GM18861 (cell line): ENCODE measurements around the gene ARSJ.

Experiments used
- ATAC-seq: cut with Tn5 transposase; IDR thresholded peaks from one replicate; pipeline ENCODE4 v1.9.1; 2021; ENCODE audit not compliant: unreplicated experiment

The ARSJ gene

GRCh38 chr4:113905301-113905700 lies 74.1 kb downstream of the ARSJ start:
- ATAC-seq = no peak

GRCh38 chr4:113904877-113905276 lies 74.6 kb downstream of the ARSJ start:
- ATAC-seq = no peak

- peak; percentile 39 for ATAC-seq
Measured at GRCh38 chr4:113901994-113902787, 77.3 kb downstream of the ARSJ start.

- ATAC-seq = peak; percentile 96
Measured at GRCh38 chr4:113899271-113900070, 80.0 kb downstream of the ARSJ start.

DNA sequence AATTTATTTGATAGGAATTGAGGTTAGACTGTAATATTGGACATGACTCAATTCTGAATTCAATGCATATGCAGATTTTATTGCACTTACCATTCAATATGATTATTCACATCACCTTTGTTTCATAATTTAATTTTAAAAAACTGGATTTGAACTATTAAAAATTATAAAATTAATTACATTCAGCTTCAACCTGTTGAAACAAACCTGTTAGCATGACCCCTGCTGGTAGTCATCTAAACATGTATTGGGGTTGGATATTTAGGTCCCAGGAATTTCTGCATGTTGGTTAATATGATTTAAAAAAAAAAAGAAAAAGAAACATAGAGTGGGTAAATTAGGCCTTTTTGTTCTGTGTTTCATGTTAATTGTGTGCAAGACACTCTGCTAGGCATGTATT lies 85.9 kb downstream of the ARSJ start:
- no peak for ATAC-seq

DNA sequence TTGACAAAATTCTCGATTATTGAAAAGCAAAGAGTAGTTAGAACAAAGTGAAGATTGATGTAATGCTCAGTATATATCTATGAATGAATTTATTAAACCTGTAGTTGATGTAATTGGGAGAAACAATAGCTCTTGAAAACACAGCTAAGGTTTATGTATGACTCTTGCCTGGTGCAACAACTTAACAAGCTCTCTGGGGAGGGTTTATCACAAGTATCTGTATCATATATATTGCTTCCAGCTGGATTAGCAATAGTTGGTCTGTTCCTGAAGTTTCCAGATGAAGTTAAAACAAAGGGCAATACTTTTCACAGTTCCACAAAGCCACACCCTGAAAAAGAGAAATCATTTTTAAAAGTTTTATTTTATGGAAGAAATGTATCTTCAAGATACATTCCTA lies 91.4 kb downstream of the ARSJ start:
- ATAC-seq = no peak

DNA sequence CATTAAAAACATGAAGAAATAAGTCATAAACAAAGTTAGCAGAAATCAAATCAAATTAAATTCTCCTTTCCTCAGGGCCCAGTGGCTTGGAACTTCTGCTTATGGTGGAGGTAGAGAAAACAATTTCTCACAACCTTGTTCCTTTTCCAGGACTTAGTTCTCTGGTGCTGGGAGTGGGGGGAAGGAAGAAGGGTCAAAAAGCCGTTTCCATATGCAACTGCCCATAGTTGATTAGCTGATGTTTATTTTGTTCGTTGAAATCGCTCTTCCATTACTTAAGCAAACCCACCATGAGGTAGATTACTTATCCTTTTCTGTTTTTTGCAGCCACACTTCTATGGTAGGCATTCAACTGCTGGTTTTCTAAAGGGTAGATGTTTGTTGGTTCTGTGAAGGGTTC lies 94.2 kb downstream of the ARSJ start:
- no peak for ATAC-seq

- ATAC-seq = no peak
Measured at GRCh38 chr4:113884655-113885054, 94.8 kb downstream of the ARSJ start.

GRCh38 chr4:113882668-113883067 lies 96.8 kb downstream of the ARSJ start:
- ATAC-seq = no peak

- no peak for ATAC-seq
Measured at GRCh38 chr4:113881256-113881655, 98.2 kb downstream of the ARSJ start.

DNA sequence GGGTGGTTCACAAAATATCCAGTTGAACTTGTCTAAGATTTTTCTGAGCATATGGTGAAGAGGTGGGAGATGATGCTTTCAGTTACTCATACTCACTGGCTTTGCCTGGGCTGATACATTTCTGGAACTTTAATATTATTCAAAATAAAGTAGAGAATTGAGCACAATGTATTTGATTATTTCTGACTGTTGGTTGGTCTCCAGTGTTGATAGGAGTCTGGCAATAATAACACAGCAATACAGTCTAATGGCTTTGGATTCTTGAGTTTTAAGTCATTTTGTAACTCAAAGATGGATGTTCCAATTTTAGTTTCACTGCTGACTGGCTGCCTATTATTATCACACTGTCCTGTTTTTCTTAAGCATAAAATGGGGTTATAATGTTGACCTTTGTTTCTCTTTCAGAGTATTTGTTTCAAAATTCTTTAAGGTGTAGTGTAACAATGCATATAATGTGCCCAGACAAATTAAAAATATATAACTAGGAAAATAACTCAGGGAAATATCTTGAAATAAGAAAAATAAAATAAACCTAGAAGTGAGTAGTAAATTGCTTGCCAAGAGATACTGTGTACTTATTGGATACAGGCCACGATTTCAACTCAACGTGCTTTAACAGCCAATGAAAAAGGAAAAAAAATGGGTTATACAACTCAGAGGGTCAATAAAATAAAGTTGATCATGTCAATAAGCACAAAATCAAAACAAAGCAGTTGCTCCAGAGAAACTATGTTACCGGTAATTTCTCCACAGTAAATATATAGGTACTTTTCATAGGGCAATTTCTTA lies 99.0 kb downstream of the ARSJ start:
- no peak for ATAC-seq

DNA sequence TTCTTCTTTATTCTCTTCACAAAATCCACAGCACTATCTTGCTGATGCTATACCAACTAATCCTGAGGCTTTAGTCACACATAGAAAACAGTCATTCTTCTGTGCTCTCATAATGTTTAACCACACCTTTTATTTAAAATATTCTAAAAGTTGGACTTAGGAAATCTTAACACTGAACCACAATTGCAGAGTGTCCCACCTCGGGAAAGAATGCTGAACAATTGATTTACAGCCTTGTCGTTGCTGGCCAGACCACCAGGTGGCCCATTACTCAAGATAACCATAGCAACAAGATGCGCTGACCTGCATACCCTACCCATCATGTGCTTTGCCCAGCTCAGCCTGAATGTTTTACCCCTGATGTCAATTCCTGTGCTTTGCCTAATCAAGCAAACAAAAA lies 100.8 kb downstream of the ARSJ start:
- no peak for ATAC-seq

DNA sequence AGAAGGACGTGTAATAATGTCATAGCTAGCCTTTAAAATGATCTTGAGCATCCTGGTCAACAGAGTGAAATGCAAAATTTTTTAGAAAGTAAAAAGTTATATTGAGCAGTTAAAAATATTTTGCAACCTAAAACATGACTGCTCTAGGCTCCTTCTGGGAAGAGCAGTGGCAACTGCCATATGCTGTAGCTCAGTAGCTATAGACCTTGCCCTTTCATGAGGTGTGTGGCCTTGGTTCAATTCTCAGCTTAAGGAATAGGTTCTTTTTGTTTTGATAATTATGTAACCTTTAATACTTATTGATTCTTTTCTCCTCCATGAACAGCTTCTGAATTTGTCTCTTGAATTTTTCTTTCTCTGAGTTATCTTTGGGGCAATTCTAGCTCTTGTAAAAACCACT lies 105.0 kb downstream of the ARSJ start:
- no peak for ATAC-seq

DNA sequence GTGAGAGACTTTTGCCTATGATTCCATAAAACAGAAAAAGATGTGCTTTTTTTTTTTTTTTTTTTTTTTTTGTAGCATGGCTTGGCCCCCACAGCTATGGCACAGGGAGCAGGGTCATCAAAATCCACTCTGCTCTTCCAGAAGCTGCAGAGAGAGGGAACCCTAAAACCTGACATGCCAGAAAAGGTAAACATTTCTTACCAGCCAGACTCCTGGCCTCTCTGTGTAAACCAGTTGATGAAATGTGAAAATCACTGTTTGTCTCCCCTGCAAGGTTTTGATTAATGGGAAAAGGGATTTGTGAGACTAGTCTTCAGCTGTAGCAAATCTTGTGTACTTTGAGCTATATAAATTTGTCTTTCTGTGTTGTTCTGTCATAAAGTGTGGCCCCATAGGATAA lies 105.9 kb downstream of the ARSJ start:
- no peak for ATAC-seq

- ATAC-seq = no peak
Measured at GRCh38 chr4:113872426-113873260, 106.8 kb downstream of the ARSJ start.

- ATAC-seq = no peak
Measured at GRCh38 chr4:113871080-113871479, 108.4 kb downstream of the ARSJ start.

DNA sequence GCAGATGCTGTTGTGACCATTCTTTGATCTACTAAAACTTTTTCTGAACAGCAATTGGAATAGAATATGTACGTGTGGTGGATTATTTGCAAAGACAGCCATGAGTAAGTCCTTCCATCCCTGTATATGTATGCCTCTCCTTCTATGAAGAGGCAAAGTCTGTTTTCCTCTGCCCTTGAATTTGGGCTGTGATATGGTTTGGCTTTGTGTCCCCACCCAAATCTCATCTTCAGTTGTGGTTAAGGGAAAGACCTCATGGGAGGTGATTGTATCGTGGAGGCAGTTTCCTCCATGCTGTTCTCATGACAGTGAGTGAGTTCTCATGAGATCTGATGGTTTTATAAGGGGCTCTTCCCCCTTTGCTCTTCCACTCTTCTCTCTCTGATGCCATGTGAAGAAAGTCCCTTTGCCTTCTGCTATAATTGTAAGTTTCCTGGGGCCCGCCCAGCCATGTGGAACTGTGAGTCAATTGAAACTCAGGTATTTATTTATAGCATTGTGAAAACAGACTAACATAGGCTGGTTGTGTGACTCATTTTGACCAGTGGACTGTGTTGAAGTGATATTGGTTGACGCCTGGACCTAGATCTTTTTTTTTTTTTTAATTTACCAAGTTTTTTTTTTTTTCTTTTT lies 109.6 kb downstream of the ARSJ start:
- ATAC-seq = peak; percentile 90

DNA sequence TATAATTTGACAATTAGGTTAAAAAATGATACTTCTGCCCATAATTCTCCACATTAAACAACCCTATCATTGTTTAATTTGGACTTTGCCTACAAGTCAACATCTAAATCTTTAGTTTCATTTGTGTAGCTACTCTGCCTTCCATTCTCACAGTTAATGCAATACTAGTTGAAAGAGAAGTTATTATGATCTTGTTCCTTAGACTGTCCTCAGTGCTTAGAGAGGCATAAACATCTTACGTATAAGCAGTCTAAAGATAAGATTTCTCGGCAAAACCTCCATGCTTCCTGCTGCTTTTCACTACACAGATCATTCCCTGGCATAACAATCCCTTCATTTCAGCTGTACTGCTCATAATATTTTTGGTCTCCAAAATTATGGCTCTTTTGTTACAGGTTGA lies 112.8 kb downstream of the ARSJ start:
- ATAC-seq = no peak

- ATAC-seq = no peak
Measured at GRCh38 chr4:113858924-113859323, 120.5 kb downstream of the ARSJ start.

DNA sequence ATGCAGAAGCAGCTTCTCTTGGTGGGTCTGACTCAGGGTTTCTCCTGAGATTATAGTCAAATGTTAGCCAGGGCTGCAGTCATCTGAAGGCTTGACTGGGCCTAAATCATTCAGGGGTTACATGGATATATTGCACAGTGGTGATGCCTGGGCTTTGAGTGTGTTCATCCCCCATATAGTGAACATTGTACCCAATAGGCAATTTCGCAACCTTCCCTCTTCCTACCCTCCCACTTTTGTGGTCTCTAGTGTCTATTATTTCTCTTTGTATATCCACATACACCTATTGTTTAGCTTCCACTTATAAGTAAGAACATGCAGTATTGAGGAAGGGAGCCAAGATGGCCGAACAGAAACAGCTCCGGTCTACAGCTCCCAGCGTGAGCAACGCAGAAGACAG lies 127.6 kb downstream of the ARSJ start:
- ATAC-seq = no peak
